SJSA1 (cell line): Measurements from ENCODE around the gene PDLIM7. TPM values are rescaled to one million over a fixed set of nuclear protein-coding genes. Genes with fewer than 3 reads are reported as not detected.

Source experiments
- DNase-seq, 2 experiments: peaks; one replicate each; pipeline ENCODE4 v3.0.0-alpha.2; 2015 to 2020; ENCODE audit warnings: low spot score in 2 of 2, low read depth in 1 of 2
- H3K27ac ChIP-seq: fragments of 250-450 bp; sonication (Bioruptor Pico); 2 replicates; pipeline ENCODE4 v1.5.1; 2020; ENCODE audit warnings: mild to moderate bottlenecking, moderate library complexity
- H3K27me3 ChIP-seq: fragments of 250-450 bp; sonication (Bioruptor Pico); replicated peaks from 2 replicates; pipeline ENCODE4 v1.5.1; 2020; ENCODE audit warnings: mild to moderate bottlenecking, moderate library complexity
- H3K36me3 ChIP-seq: fragments of 250-450 bp; sonication (Bioruptor Pico); 2 replicates; pipeline ENCODE4 v1.5.1; 2020; ENCODE audit warnings: mild to moderate bottlenecking
- H3K4me1 ChIP-seq: fragments of 250-450 bp; sonication (Bioruptor Pico); replicated peaks from 2 replicates; pipeline ENCODE4 v1.6.1; 2021; ENCODE audit warnings: mild to moderate bottlenecking
- H3K4me3 ChIP-seq: fragments of 250-450 bp; sonication (Bioruptor Pico); 2 replicates; pipeline ENCODE4 v1.5.1; 2020; ENCODE audit warnings: mild to moderate bottlenecking
- H3K9me3 ChIP-seq: fragments of 250-450 bp; sonication (Bioruptor Pico); replicated peaks from 2 replicates; pipeline ENCODE4 v1.5.1; 2020; ENCODE audit warnings: mild to moderate bottlenecking
- total RNA-seq: library from RNA; depleted of rRNA; stranded (reverse); fragments of >200 nt; shearing (Covaris generic); gene quantifications from 2 replicates; pipeline ENCODE4 v1.2.3, GENCODE V29; 2014

The PDLIM7 gene
- total RNA-seq, 1 experiment from 2014 or later: 274 TPM

DNA sequence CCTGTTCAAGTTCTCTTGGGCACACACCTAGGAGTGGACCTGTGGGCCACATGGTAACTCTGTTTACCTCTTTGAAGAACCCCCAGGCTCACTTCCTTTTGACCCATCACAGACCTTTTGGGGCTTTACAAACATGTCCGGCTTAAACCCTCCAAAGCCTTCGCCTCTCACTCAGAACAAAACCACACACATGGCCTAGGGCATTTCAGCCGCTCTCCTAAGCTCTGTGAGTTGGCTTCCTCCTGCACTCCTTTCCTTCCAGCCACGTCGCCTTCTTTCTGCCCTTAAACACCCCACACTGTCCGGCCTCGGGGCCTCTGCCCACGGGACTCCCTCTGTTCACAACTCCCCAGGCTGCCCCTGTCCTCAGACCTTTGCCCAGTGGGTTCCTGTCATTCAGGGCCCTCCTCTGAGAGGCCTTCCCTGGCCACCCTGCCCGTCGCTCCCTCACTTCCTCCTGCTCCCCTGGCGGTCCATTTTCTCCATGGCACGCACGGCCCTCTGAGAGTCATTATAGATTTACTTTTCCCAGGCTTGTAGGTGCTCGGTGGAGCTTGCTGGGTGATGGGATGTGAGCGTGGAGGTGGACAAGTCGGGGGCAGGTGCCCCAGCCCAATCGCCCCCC is 10.3 kb upstream of the PDLIM7 start:
- no peak overlapping the region for H3K27ac ChIP-seq
- no peaks in the 10 kb centered on the region for H3K27me3 ChIP-seq
- H3K36me3 ChIP-seq: peaks cover 50% of the 10 kb centered on the region
- H3K9me3 ChIP-seq: no peaks in the 10 kb centered on the region
- H3K4me1 ChIP-seq: no peaks in the 10 kb centered on the region
- no peak for DNase-seq
- H3K4me3 ChIP-seq: no peak overlapping the region

- peaks cover 45% of the 10 kb centered on the region for H3K36me3 ChIP-seq
- H3K27ac ChIP-seq: no peak overlapping the region
- no peaks in the 10 kb centered on the region for H3K9me3 ChIP-seq
- DNase-seq: no peak
- H3K4me3 ChIP-seq: no peak overlapping the region
- no peaks in the 10 kb centered on the region for H3K4me1 ChIP-seq
- H3K27me3 ChIP-seq: no peaks in the 10 kb centered on the region
Measured at GRCh38 chr5:177507165-177507564, 9.8 kb upstream of the PDLIM7 start.

DNA sequence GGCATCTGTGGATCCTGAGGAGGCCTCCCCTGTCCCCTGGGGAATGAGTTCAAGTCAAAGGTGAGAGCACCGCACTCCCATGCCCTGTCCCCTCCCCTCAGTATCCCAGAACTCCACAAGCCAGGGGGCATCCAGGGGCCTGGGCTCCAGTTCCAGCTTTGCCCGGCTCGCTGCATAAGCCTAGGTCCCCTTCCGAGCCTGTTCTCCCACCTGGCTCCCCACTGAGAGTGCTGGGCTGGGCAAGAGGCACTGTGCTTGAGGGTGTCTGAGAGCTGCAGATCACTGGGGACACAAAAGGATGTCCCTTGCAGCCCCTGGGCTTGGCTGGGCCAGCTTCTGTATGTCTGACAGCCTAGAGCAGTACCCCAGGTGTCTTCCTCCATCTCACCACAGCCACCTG is 7.7 kb upstream of the PDLIM7 start:
- H3K27me3 ChIP-seq: no peaks in the 10 kb centered on the region
- no peak for DNase-seq

GRCh38 chr5:177504086-177505056 is 7.0 kb upstream of the PDLIM7 start:
- no peak overlapping the region for H3K27ac ChIP-seq
- peaks cover 13% of the 10 kb centered on the region for H3K4me1 ChIP-seq
- no peaks in the 10 kb centered on the region for H3K27me3 ChIP-seq
- H3K9me3 ChIP-seq: no peaks in the 10 kb centered on the region
- H3K36me3 ChIP-seq: peaks cover 17% of the 10 kb centered on the region
- no peak overlapping the region for H3K4me3 ChIP-seq
- DNase-seq: no peak

More for the DNA sequence above, 7.7 kb upstream of the PDLIM7 start:
- Histone ChIP-seq H3K36me3 (peaks cover 24% of the 10 kb centered on the region), H3K4me1 (peaks cover 13% of the 10 kb centered on the region), H3K9me3 (no peaks in the 10 kb centered on the region), H3K4me3 (no peak overlapping the region), H3K27ac (no peak overlapping the region)

- no peaks in the 10 kb centered on the region for H3K27me3 ChIP-seq
Measured at GRCh38 chr5:177503351-177504085, 6.1 kb upstream of the PDLIM7 start.

GRCh38 chr5:177502886-177503285 is 5.5 kb upstream of the PDLIM7 start:
- H3K4me1 ChIP-seq: peaks cover 17% of the 10 kb centered on the region
- no peak overlapping the region for H3K4me3 ChIP-seq
- H3K9me3 ChIP-seq: no peaks in the 10 kb centered on the region
- H3K27me3 ChIP-seq: no peaks in the 10 kb centered on the region
- DNase-seq: no peak
- no peak overlapping the region for H3K27ac ChIP-seq
- peaks cover 2% of the 10 kb centered on the region for H3K36me3 ChIP-seq

More at GRCh38 chr5:177503351-177504085, 6.1 kb upstream of the PDLIM7 start:
- Histone ChIP-seq H3K36me3 (peaks cover 8% of the 10 kb centered on the region), H3K9me3 (no peaks in the 10 kb centered on the region), H3K4me1 (peaks cover 13% of the 10 kb centered on the region), H3K27ac (no peak overlapping the region), H3K4me3 (no peak overlapping the region)
- DNase-seq: no peak

DNA sequence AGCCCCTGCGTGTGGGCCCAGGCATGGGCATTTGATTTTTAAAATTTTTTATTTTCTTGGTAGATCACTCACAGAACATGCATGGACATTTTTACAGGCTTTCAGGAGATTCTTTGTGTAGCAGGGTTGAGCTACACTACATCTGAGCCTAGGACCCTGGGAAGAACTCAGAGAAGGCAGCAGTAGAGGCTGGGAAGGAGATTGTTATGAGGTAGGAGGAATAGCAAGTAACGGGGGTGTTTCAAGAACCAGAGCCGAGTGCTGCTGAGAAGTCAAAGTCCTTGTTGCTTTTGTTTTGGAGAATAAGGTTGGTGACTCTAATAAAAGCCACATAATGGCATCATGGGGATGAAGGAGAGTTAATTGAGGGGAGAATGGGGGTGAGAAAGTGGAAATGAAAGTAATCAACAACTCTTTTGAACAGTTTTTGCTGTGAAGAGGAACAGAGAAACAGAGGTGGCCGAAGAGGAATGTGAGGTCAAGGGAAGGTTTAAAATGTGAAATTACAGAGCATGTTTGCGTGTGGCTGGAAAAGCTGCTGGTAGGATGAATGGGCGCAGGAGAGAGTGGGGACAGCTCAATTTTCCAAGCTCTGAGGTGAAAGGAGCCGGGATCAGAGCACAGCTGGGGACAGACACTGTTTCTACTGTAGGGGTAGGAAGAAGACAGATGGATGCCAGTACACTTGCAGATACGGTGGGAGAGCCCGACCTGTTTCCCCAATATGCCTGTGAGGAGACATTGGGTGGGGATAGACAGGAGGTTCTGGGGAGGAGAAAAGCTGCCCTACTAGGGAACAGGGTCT is 4.7 kb upstream of the PDLIM7 start:
- no peaks in the 10 kb centered on the region for H3K27me3 ChIP-seq

GRCh38 chr5:177500685-177501522 is 3.5 kb upstream of the PDLIM7 start:
- Histone ChIP-seq H3K4me1 (peaks cover 27% of the 10 kb centered on the region), H3K9me3 (no peaks in the 10 kb centered on the region), H3K4me3 (no peak overlapping the region), H3K27me3 (no peaks in the 10 kb centered on the region), H3K27ac (no peak overlapping the region), H3K36me3 (peaks cover 12% of the 10 kb centered on the region)
- peak; percentile 88 to 95 for DNase-seq

More for the DNA sequence above, 4.7 kb upstream of the PDLIM7 start:
- H3K4me1 ChIP-seq: peaks cover 20% of the 10 kb centered on the region
- H3K27ac ChIP-seq: no peak overlapping the region
- no peak overlapping the region for H3K4me3 ChIP-seq
- peaks cover 3% of the 10 kb centered on the region for H3K36me3 ChIP-seq
- H3K9me3 ChIP-seq: no peaks in the 10 kb centered on the region
- no peak for DNase-seq

GRCh38 chr5:177499842-177500241 is 2.4 kb upstream of the PDLIM7 start:
- no peaks in the 10 kb centered on the region for H3K27me3 ChIP-seq
- no peak overlapping the region for H3K4me3 ChIP-seq
- H3K4me1 ChIP-seq: peaks cover 38% of the 10 kb centered on the region
- H3K36me3 ChIP-seq: peaks cover 22% of the 10 kb centered on the region
- H3K27ac ChIP-seq: no peak overlapping the region
- H3K9me3 ChIP-seq: no peaks in the 10 kb centered on the region
- DNase-seq: no peak

GRCh38 chr5:177498013-177498787 is 796 bp upstream of the PDLIM7 start:
- Histone ChIP-seq H3K27me3 (no peaks in the 10 kb centered on the region), H3K4me3 (peak overlapping the region; percentile 68), H3K27ac (no peak overlapping the region), H3K4me1 (peaks cover 51% of the 10 kb centered on the region), H3K36me3 (peaks cover 38% of the 10 kb centered on the region), H3K9me3 (no peaks in the 10 kb centered on the region)
- DNase-seq: no peak

DNA sequence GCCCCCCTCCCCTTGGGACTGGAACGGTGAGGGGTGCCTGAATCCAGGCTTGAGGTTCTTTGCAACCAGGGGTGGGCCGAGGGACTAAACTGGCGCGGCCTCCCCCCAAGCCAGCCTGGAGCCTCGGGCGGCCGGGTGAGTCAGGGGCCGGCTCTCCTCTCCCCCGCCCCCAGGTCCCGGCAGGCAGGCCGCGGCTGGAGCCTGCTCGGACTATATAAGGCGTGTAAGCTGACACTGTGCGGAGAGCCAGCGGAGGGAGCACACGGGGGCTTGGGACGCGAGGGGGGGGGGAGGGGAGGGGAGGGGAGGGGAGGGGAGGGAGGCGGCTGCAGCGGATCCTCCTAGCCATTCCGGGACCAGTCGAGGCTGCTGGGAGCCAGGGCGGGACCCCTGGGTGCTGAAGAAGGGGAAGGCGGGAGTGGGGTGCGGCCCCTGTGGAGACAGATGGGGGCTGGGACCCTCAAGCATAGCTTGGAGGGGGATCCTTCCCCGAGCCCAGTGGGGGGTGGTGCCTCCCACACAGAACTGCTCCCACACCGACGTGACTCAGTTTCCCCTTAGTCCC is 595 bp downstream of the PDLIM7 start:
- peak; percentile 95 to 98 for DNase-seq
- Histone ChIP-seq H3K9me3 (no peaks in the 10 kb centered on the region), H3K27ac (peak overlapping the region; percentile 60), H3K4me3 (peak overlapping the region; percentile 68), H3K4me1 (peaks cover 51% of the 10 kb centered on the region), H3K27me3 (no peaks in the 10 kb centered on the region), H3K36me3 (peaks cover 51% of the 10 kb centered on the region)
